Measurements from ENCODE around the gene NXF1. TPM values are rescaled to one million over a fixed set of nuclear protein-coding genes. Genes with fewer than 3 reads are reported as not detected.

The NXF1 gene
- total and polyA plus RNA-seq, 4 donors = 32.2 to 106 (median 67.9) TPM

DNA sequence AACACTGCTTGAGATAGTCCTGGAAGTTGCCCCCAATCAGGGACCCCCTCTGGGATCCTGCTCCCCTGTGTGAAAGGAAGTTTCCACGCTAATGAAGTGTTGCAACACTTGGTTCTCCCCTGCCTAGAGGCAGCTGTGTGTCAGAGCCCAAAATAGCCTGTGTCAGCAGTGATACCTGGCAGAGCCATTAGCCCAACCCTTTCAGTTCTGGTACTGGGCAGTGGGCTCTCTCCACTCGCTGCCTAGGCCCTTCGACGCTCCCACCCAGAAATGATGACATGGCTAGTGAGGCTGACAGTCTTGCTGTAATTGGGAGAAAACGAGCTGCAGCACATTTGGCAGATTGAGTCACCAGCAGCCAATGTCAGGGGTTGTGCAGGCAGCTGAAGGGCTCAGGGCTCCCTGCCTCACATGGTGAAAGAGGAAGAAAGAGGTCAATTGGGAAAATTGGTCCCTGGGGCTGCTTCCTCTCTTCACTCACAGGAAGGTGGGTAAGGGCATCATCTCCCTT is 1.4 kb upstream of the NXF1 start:
- 63% methylated on average over 5 of the region's 5 CpGs for WGBS (ENCODE audit: insufficient coverage)
- H3K27ac ChIP-seq (ENCODE audit: low read depth, low read length) = no peak overlapping the region
- no peaks in the 10 kb centered on the region for H3K9me3 ChIP-seq (ENCODE audit: control insufficient read depth, insufficient read depth, low read length)
- H3K4me3 ChIP-seq (ENCODE audit: low read depth, low read length) = no peak overlapping the region
- no peaks in the 10 kb centered on the region for H3K27me3 ChIP-seq (ENCODE audit: control insufficient read depth, insufficient read depth, low read length)
- no peak for DNase-seq (ENCODE audit: low read depth in 4 of 6, low spot score in 6 of 6)
- peaks cover 29% of the 10 kb centered on the region for H3K36me3 ChIP-seq (ENCODE audit: control insufficient read depth, insufficient read depth, low read length)
- H3K4me1 ChIP-seq (ENCODE audit: control insufficient read depth, insufficient read depth, low read length) = peaks cover 7% of the 10 kb centered on the region

DNA sequence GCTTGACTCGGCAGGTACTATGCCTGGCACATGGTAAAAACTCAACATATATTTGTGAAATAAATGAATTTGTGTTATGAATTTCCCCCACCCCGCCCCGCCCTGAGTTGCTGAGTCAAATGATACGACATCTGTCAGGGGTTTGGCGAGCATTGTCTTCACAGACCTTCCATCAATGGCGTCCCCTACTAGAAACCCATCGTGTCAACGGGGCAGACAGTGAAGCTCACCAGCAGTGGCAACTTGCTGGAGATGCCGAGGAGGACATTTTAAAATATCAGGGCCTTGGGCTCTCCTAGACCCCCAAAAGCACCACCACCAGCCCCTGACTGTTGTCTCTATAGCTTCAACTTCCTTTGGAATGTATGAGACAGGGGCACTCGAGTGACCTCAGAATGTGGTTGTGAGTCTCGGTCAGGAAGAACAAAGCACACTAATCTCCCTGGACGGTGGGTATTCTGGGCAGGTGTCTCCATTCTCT is 761 bp upstream of the NXF1 start:
- 23% methylated on average over 6 of the region's 12 CpGs for WGBS (ENCODE audit: insufficient coverage)
- Histone ChIP-seq H3K4me3 (ENCODE audit: low read depth, low read length) (peak overlapping the region; percentile 90), H3K9me3 (ENCODE audit: control insufficient read depth, insufficient read depth, low read length) (no peaks in the 10 kb centered on the region), H3K4me1 (ENCODE audit: control insufficient read depth, insufficient read depth, low read length) (peaks cover 7% of the 10 kb centered on the region), H3K27ac (ENCODE audit: low read depth, low read length) (peak overlapping the region; percentile 79), H3K27me3 (ENCODE audit: control insufficient read depth, insufficient read depth, low read length) (no peaks in the 10 kb centered on the region), H3K36me3 (ENCODE audit: control insufficient read depth, insufficient read depth, low read length) (peaks cover 36% of the 10 kb centered on the region)
- DNase-seq (ENCODE audit: low read depth in 4 of 6, low spot score in 6 of 6) = peak in 1 of 6 donors; percentile 61

DNA sequence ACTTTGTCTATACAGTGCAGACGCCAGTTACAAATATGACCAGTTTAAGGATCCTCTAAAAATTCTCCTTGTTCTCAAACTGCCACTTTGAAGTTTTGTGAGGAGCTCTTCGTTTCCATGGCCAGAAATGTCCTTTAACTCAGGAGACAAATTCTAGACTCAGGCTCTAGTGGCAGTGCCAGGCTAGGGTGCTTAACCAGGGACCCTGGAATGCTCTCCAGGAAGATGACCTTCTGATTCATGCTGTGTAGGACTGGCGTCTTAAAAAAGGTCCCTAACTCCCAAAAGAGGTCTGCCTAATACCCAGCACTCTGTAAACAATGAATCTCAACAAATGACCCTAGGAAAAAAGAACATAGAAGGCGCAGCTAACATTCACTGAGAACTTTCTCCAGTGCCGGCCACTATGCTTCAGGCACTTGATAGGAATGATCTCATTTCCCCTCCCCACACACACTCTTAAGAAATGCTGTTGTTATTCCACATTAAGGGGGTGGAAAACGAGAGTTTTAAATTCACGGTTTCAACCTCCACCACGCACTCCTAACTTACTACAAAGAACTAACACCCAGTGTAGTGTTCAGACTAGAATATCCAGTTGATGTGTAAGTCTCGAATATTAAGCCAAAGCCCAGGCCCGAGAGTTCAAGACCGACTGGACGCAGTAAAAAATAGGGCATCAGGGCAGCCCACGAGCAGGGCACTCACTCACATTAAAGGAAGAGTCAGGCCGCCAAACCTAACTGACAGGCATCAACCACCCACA is 747 bp downstream of the NXF1 start:
- Histone ChIP-seq H3K4me3 (ENCODE audit: low read depth, low read length) (peak overlapping the region; percentile 90), H3K27ac (ENCODE audit: low read depth, low read length) (peak overlapping the region; percentile 87)
- WGBS (ENCODE audit: insufficient coverage) = 6% methylated on average over 10 of the region's 14 CpGs

DNA sequence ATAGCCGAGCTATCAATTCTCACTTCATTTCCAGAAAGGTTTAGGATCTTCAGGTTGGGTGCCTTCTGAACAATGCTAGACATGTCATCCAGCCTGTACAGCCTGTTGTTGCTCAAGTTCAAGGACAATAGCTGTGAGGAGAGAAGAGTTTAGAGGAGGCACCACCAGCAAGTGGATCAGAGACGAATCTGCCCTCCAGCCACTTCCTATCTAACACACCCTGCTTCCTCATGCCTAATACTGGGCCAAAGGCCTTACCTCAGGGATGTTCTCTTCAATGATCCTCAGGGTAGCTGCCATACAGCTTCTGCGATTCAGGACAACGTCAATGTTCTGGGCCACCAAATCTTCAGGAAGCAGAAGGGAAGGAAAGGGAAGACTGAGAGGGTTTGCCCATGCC is 4.2 kb downstream of the NXF1 start:
- DNase-seq (ENCODE audit: low read depth in 4 of 6, low spot score in 6 of 6) = no peak
- Histone ChIP-seq H3K36me3 (ENCODE audit: control insufficient read depth, insufficient read depth, low read length) (peaks cover 74% of the 10 kb centered on the region), H3K27me3 (ENCODE audit: control insufficient read depth, insufficient read depth, low read length) (no peaks in the 10 kb centered on the region), H3K4me1 (ENCODE audit: control insufficient read depth, insufficient read depth, low read length) (peaks cover 6% of the 10 kb centered on the region), H3K9me3 (ENCODE audit: control insufficient read depth, insufficient read depth, low read length) (no peaks in the 10 kb centered on the region), H3K27ac (ENCODE audit: low read depth, low read length) (no peak overlapping the region), H3K4me3 (ENCODE audit: low read depth, low read length) (no peak overlapping the region)
- WGBS (ENCODE audit: insufficient coverage) = no CpG with 5 or more reads among the region's 4 CpGs

More for the DNA sequence above, 747 bp downstream of the NXF1 start:
- peak in 1 of 6 donors; percentile 31 for DNase-seq (ENCODE audit: low read depth in 4 of 6, low spot score in 6 of 6)
- Histone ChIP-seq H3K36me3 (ENCODE audit: control insufficient read depth, insufficient read depth, low read length) (peaks cover 46% of the 10 kb centered on the region), H3K27me3 (ENCODE audit: control insufficient read depth, insufficient read depth, low read length) (no peaks in the 10 kb centered on the region), H3K9me3 (ENCODE audit: control insufficient read depth, insufficient read depth, low read length) (no peaks in the 10 kb centered on the region), H3K4me1 (ENCODE audit: control insufficient read depth, insufficient read depth, low read length) (peaks cover 7% of the 10 kb centered on the region)

DNA sequence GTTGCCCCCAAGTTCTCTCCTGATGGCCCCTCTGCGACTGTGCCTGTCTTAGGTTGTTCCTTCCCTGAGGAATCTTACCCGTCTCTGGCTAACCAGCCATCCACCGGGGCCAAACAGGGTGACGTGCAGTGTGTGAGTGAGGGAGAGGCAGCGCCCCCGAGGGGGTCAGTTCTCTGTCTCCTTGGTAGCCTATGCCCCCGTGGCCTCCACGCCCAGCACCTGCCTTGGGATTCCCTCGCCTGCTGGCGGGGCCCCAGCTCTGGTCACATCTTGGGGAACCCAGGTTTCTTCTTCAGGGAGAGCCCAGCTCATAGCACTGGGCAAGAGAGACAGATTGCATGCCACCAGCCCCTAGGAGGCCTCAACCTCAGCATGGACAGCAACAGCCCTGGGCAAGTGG is 5.8 kb downstream of the NXF1 start:
- no peak for DNase-seq (ENCODE audit: low read depth in 4 of 6, low spot score in 6 of 6)
- peaks cover 4% of the 10 kb centered on the region for H3K4me1 ChIP-seq (ENCODE audit: control insufficient read depth, insufficient read depth, low read length)
- H3K27me3 ChIP-seq (ENCODE audit: control insufficient read depth, insufficient read depth, low read length) = no peaks in the 10 kb centered on the region
- H3K4me3 ChIP-seq (ENCODE audit: low read depth, low read length) = no peak overlapping the region
- peaks cover 90% of the 10 kb centered on the region for H3K36me3 ChIP-seq (ENCODE audit: control insufficient read depth, insufficient read depth, low read length)
- no peaks in the 10 kb centered on the region for H3K9me3 ChIP-seq (ENCODE audit: control insufficient read depth, insufficient read depth, low read length)
- WGBS (ENCODE audit: insufficient coverage) = 97% methylated on average over 6 of the region's 10 CpGs
- no peak overlapping the region for H3K27ac ChIP-seq (ENCODE audit: low read depth, low read length)

DNA sequence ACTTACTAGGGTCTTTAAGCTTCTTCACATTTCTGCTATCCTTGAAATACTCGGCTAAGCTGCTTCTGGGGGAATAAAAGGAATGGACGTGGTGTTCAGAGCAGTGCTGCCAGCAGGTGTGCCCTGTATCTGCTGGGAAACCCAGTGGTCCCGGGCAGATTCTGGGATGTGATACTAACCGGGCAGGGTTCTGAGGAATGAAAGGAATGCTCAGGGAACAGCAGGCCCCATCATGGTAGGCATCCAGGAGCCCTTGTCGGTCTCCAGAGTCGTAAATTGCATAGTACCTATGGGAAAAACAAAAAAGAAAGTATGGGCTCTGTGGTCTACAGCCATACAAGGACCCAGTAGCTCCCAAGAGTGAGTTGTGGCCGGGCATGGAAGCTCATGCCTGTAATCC is 9.0 kb downstream of the NXF1 start:
- no peak overlapping the region for H3K4me3 ChIP-seq (ENCODE audit: low read depth, low read length)
- no peak for DNase-seq (ENCODE audit: low read depth in 4 of 6, low spot score in 6 of 6)
- peaks cover 96% of the 10 kb centered on the region for H3K36me3 ChIP-seq (ENCODE audit: control insufficient read depth, insufficient read depth, low read length)
- WGBS (ENCODE audit: insufficient coverage) = 88% methylated on average over 6 of the region's 7 CpGs
- no peak overlapping the region for H3K27ac ChIP-seq (ENCODE audit: low read depth, low read length)
- no peaks in the 10 kb centered on the region for H3K9me3 ChIP-seq (ENCODE audit: control insufficient read depth, insufficient read depth, low read length)
- peaks cover 11% of the 10 kb centered on the region for H3K4me1 ChIP-seq (ENCODE audit: control insufficient read depth, insufficient read depth, low read length)
- no peaks in the 10 kb centered on the region for H3K27me3 ChIP-seq (ENCODE audit: control insufficient read depth, insufficient read depth, low read length)

DNA sequence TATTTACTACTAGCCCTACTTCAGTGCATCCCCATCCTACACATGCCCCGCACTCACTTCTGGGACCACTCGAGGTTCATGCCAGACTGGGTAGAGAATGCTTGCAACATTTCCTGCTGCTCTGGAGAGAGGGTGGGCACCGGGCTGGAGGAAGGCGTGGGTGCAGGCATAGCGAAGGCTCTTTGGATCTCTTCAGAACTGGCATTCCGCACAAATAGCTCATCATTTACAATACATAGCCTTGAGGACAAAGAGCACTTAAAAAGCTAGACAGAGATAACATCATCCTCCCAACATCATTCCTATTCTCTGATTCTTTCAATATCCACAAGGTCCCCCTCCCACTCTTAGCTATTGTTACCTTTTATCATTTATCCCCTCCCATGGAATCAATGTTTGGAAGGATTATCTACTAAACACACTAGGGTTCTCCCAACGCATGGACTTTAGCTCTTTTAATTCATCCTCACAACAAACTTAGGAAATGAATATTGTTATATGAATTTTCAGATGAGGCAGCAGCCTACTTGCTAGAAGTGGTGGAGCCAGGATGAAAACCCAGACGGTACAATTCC is 11.0 kb downstream of the NXF1 start:
- Histone ChIP-seq H3K36me3 (ENCODE audit: control insufficient read depth, insufficient read depth, low read length) (peaks cover 94% of the 10 kb centered on the region), H3K27ac (ENCODE audit: low read depth, low read length) (no peak overlapping the region), H3K27me3 (ENCODE audit: control insufficient read depth, insufficient read depth, low read length) (no peaks in the 10 kb centered on the region), H3K4me3 (ENCODE audit: low read depth, low read length) (no peak overlapping the region), H3K4me1 (ENCODE audit: control insufficient read depth, insufficient read depth, low read length) (peaks cover 22% of the 10 kb centered on the region), H3K9me3 (ENCODE audit: control insufficient read depth, insufficient read depth, low read length) (no peaks in the 10 kb centered on the region)
- no peak for DNase-seq (ENCODE audit: low read depth in 4 of 6, low spot score in 6 of 6)
- WGBS (ENCODE audit: insufficient coverage) = 93% methylated on average over 6 of the region's 8 CpGs

DNA sequence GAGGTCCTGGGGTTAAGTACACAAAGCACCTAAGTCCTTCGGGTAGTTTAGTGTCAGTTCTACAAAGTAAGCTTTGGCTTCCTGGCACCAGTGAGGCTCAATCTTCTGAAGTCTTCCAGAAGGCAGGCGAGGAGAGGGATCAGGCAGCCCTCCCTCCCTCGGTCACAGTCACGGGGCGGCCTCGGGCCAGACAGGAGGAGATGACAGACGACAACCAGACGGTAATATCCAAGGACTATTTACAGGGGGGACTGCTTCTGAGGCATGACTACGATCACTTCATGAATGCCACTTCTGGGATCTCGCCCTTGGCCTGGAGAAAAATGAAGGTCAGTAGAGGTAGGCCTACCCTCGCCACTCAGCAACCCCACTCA is 13.1 kb downstream of the NXF1 start:
- Histone ChIP-seq H3K9me3 (ENCODE audit: control insufficient read depth, insufficient read depth, low read length) (no peaks in the 10 kb centered on the region), H3K27me3 (ENCODE audit: control insufficient read depth, insufficient read depth, low read length) (no peaks in the 10 kb centered on the region), H3K27ac (ENCODE audit: low read depth, low read length) (peak overlapping the region; percentile 71), H3K36me3 (ENCODE audit: control insufficient read depth, insufficient read depth, low read length) (peaks cover 82% of the 10 kb centered on the region), H3K4me3 (ENCODE audit: low read depth, low read length) (peak overlapping the region; percentile 91), H3K4me1 (ENCODE audit: control insufficient read depth, insufficient read depth, low read length) (peaks cover 35% of the 10 kb centered on the region)
- WGBS (ENCODE audit: insufficient coverage) = 25% methylated on average over 10 of the region's 11 CpGs
- no peak for DNase-seq (ENCODE audit: low read depth in 4 of 6, low spot score in 6 of 6)

DNA sequence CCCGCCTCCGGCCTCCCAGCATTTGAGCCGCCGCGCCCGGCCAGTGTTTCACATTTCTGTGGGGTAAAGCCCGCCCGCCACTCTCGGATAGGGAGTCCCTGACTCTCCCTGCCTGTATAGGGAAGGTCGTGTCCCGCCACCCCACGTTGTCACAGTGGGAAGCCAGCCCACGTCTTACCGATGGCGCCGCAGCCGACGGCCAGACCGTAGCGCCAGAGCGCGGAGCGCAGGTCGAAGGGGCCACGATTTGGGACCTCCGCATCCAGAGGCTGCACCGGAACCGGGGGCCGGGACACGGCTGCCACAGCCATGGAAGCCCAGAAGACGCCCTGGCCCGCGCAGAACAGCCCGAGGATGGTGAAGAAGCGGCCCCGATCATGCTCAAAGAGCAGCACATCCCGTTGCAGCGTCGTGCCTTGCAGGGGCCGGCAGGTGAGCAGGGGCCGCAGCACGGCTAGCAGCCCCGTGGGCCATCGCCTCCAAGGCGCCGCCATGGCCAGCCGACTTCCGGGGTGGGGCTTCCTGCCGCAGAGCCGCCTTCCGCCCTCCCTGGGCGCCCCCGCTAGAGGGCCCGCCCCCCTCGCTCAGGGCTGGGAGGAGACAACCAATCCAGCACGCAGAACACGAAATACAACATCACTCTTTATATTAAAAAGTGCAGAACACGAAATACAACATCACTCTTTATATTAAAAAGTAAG is 13.6 kb downstream of the NXF1 start, which contains the start of gene TMEM223:
TMEM223 (minus strand) TSS at position 506 of the 701 bp plus-strand sequence; CDS start at position 494, 12 bp downstream.
- no peaks in the 10 kb centered on the region for H3K27me3 ChIP-seq (ENCODE audit: control insufficient read depth, insufficient read depth, low read length)
- under 1% methylated on average over 53 of the region's 58 CpGs for WGBS (ENCODE audit: insufficient coverage)
- H3K4me3 ChIP-seq (ENCODE audit: low read depth, low read length) = peak within 1 kb of the TSS; percentile 91
- peak within 1 kb of the TSS; percentile 73 for H3K27ac ChIP-seq (ENCODE audit: low read depth, low read length)
- H3K4me1 ChIP-seq (ENCODE audit: control insufficient read depth, insufficient read depth, low read length) = peaks cover 35% of the 10 kb centered on the region
- H3K9me3 ChIP-seq (ENCODE audit: control insufficient read depth, insufficient read depth, low read length) = no peaks in the 10 kb centered on the region
- H3K36me3 ChIP-seq (ENCODE audit: control insufficient read depth, insufficient read depth, low read length) = peaks cover 77% of the 10 kb centered on the region
- peak in 3 of 6 donors; percentile 54 to 93 (median 91) for DNase-seq (ENCODE audit: low read depth in 4 of 6, low spot score in 6 of 6)

All from spinal cord (tissue), 10 donors.